ENCODE data around the gene ZNF574. TPM values are rescaled to one million over a fixed set of nuclear protein-coding genes. Genes with fewer than 3 reads are reported as not detected.
"Not testable (repeated sequence)": the region's sequence is repeated elsewhere in the genome, so short reads cannot be mapped to it uniquely, and the experiment has no call there.

ZNF574 gene
- total RNA-seq, 1 experiment from 2014 or later = 27.5 TPM

- no TSS peak for BruUV-seq (replicated peaks)
- POLR2A ChIA-PET (ENCODE audit: low non-redundant PET) = no interaction called here
- intact Hi-C loops (cut with micrococcal nuclease; ENCODE audit: unreplicated experiment) = no loop called here
Observed at GRCh38 chr19:42097461-42097860, 21.5 kb downstream of the ZNF574 start.

GRCh38 chr19:42098781-42099180, 22.8 kb downstream of the ZNF574 start:
- TF ChIP-seq CTCF (conservative IDR thresholded peaks at IDR 0.05; ENCODE audit: low read depth, low read length) = no peak
- no peak for TF ChIP-seq EZH2 (IDR thresholded peaks at IDR 0.05; ENCODE audit: borderline replicate concordance, low read depth, low read length, poor library complexity, severe bottlenecking)
- ChIA-PET POLR2A (ENCODE audit: low non-redundant PET) (no interaction called here), CTCF (no interaction called here)
- no peak for DNase-seq (ENCODE audit: low spot score)
- Histone ChIP-seq H3K36me3 (ENCODE audit: insufficient read depth, low read length, poor library complexity, severe bottlenecking) (no peaks in the 10 kb centered on the region), H3K27me3 (replicated peaks; ENCODE audit: insufficient read depth, low read depth, low read length, poor library complexity) (no peaks in the 10 kb centered on the region), H3K9me3 (ENCODE audit: low read depth, low read length, poor library complexity, severe bottlenecking) (no peaks in the 10 kb centered on the region), H3K4me3 (ENCODE audit: low read depth, low read length, poor library complexity, severe bottlenecking) (no peak overlapping the region), H3K4me1 (ENCODE audit: insufficient read depth, low read length, poor library complexity, severe bottlenecking) (no peaks in the 10 kb centered on the region), H3K27ac (ENCODE audit: low read depth, low read length, poor library complexity, severe bottlenecking) (no peak overlapping the region)
- BruUV-seq (replicated peaks) = no TSS peak
- intact Hi-C loops (cut with micrococcal nuclease; ENCODE audit: unreplicated experiment) = no loop called here

More at GRCh38 chr19:42097461-42097860, 21.5 kb downstream of the ZNF574 start:
- DNase-seq (ENCODE audit: low spot score) = no peak
- TF ChIP-seq EZH2 (IDR thresholded peaks at IDR 0.05; ENCODE audit: borderline replicate concordance, low read depth, low read length, poor library complexity, severe bottlenecking) = no peak
- no peak for TF ChIP-seq CTCF (conservative IDR thresholded peaks at IDR 0.05; ENCODE audit: low read depth, low read length)
- H3K4me3 ChIP-seq (ENCODE audit: low read depth, low read length, poor library complexity, severe bottlenecking) = no peak overlapping the region
- CTCF ChIA-PET = interaction anchor here (0.7 kb wide), 1 partner anchor 98 kb away, joined by 3 read pairs; no protein-coding TSS in a partner anchor
- H3K9me3 ChIP-seq (ENCODE audit: low read depth, low read length, poor library complexity, severe bottlenecking) = no peaks in the 10 kb centered on the region
- H3K4me1 ChIP-seq (ENCODE audit: insufficient read depth, low read length, poor library complexity, severe bottlenecking) = no peaks in the 10 kb centered on the region
- H3K36me3 ChIP-seq (ENCODE audit: insufficient read depth, low read length, poor library complexity, severe bottlenecking) = no peaks in the 10 kb centered on the region
- H3K27me3 ChIP-seq (replicated peaks; ENCODE audit: insufficient read depth, low read depth, low read length, poor library complexity) = no peaks in the 10 kb centered on the region
- no peak overlapping the region for H3K27ac ChIP-seq (ENCODE audit: low read depth, low read length, poor library complexity, severe bottlenecking)

- DNase-seq (ENCODE audit: low spot score) = no peak
- Histone ChIP-seq H3K27ac (ENCODE audit: low read depth, low read length, poor library complexity, severe bottlenecking) (no peak overlapping the region), H3K36me3 (ENCODE audit: insufficient read depth, low read length, poor library complexity, severe bottlenecking) (no peaks in the 10 kb centered on the region), H3K4me3 (ENCODE audit: low read depth, low read length, poor library complexity, severe bottlenecking) (no peak overlapping the region), H3K4me1 (ENCODE audit: insufficient read depth, low read length, poor library complexity, severe bottlenecking) (no peaks in the 10 kb centered on the region), H3K9me3 (ENCODE audit: low read depth, low read length, poor library complexity, severe bottlenecking) (no peaks in the 10 kb centered on the region), H3K27me3 (replicated peaks; ENCODE audit: insufficient read depth, low read depth, low read length, poor library complexity) (no peaks in the 10 kb centered on the region)
- intact Hi-C loops (cut with micrococcal nuclease; ENCODE audit: unreplicated experiment) = no loop called here
- ChIA-PET CTCF (no interaction called here), POLR2A (ENCODE audit: low non-redundant PET) (no interaction called here)
- no peak for TF ChIP-seq EZH2 (IDR thresholded peaks at IDR 0.05; ENCODE audit: borderline replicate concordance, low read depth, low read length, poor library complexity, severe bottlenecking)
- no peak for TF ChIP-seq CTCF (conservative IDR thresholded peaks at IDR 0.05; ENCODE audit: low read depth, low read length)
- BruUV-seq (replicated peaks) = no TSS peak
Observed at GRCh38 chr19:42099336-42099925, 23.5 kb downstream of the ZNF574 start.

GRCh38 chr19:42100241-42100640, 24.3 kb downstream of the ZNF574 start:
- BruUV-seq (replicated peaks); H3K27ac ChIP-seq (ENCODE audit: low read depth, low read length, poor library complexity, severe bottlenecking); POLR2A ChIA-PET (ENCODE audit: low non-redundant PET); CTCF ChIA-PET; H3K9me3 ChIP-seq (ENCODE audit: low read depth, low read length, poor library complexity, severe bottlenecking); H3K4me3 ChIP-seq (ENCODE audit: low read depth, low read length, poor library complexity, severe bottlenecking); H3K4me1 ChIP-seq (ENCODE audit: insufficient read depth, low read length, poor library complexity, severe bottlenecking); DNase-seq (ENCODE audit: low spot score); H3K36me3 ChIP-seq (ENCODE audit: insufficient read depth, low read length, poor library complexity, severe bottlenecking); H3K27me3 ChIP-seq (replicated peaks; ENCODE audit: insufficient read depth, low read depth, low read length, poor library complexity); intact Hi-C loops (cut with micrococcal nuclease; ENCODE audit: unreplicated experiment): not testable (repeated sequence)
